Endodermal cell (in vitro differentiated cells): ENCODE data around the gene CFP. TPM values are rescaled to one million over a fixed set of nuclear protein-coding genes. Genes with fewer than 3 reads are reported as not detected.

Source experiments
- DNase-seq: peaks from one replicate; pipeline ENCODE4 v3.0.0-alpha.2; 2017
- H3K27ac ChIP-seq: 2 replicates; pipeline ENCODE4 v1.5.1; 2013; ENCODE audit warnings: mild to moderate bottlenecking, low read depth, low read length, moderate library complexity
- H3K27me3 ChIP-seq: 2 replicates; pipeline ENCODE4 v1.6.1; 2013; ENCODE audit warnings: mild to moderate bottlenecking, low read length, moderate library complexity; ENCODE audit not compliant: insufficient read depth, control insufficient read depth, poor library complexity, severe bottlenecking
- H3K36me3 ChIP-seq: 2 replicates; pipeline ENCODE4 v1.7.0; 2013; ENCODE audit warnings: mild to moderate bottlenecking, low read length, moderate library complexity; ENCODE audit not compliant: control insufficient read depth, insufficient read depth
- H3K4me1 ChIP-seq: one replicate; pipeline ENCODE4 v1.7.0; 2013; ENCODE audit warnings: low read length; ENCODE audit not compliant: control insufficient read depth, insufficient read depth
- H3K4me3 ChIP-seq: 2 replicates; pipeline ENCODE4 v1.5.1; 2013; ENCODE audit warnings: mild to moderate bottlenecking, low read length, moderate library complexity
- H3K9ac ChIP-seq: 2 replicates; pipeline ENCODE4 v1.6.1; 2013; ENCODE audit warnings: mild to moderate bottlenecking, low read length, moderate library complexity; ENCODE audit not compliant: poor library complexity, severe bottlenecking; ENCODE audit errors: extremely low read depth
- H3K9me3 ChIP-seq: 2 replicates; pipeline ENCODE4 v1.6.1; 2013; ENCODE audit warnings: mild to moderate bottlenecking, low read length, moderate library complexity; ENCODE audit not compliant: control insufficient read depth
- H3K27ac Mint-ChIP-seq: 2 replicates; pipeline ENCODE4 v1.8.0; 2020; ENCODE audit warnings: mixed read lengths
- H3K27me3 Mint-ChIP-seq: 2 replicates; pipeline ENCODE4 v1.8.0; 2021; ENCODE audit warnings: mild to moderate bottlenecking, mixed read lengths; ENCODE audit not compliant: insufficient read depth
- H3K36me3 Mint-ChIP-seq: 2 replicates; pipeline ENCODE4 v1.8.0; 2020; ENCODE audit warnings: low read depth, mixed read lengths
- H3K4me1 Mint-ChIP-seq: 2 replicates; pipeline ENCODE4 v1.8.0; 2020; ENCODE audit warnings: mixed read lengths
- H3K4me3 Mint-ChIP-seq: 2 replicates; pipeline ENCODE4 v1.8.0; 2020; ENCODE audit warnings: mild to moderate bottlenecking, moderate library complexity, mixed read lengths
- H3K9me3 Mint-ChIP-seq: 2 replicates; pipeline ENCODE4 v1.8.0; 2020; ENCODE audit warnings: mild to moderate bottlenecking, mixed read lengths
- WGBS, 2 experiments: methylation state at CpG; one replicate each; pipeline versions ENCODE4 v1.1.5 to v1.1.7; 2013; ENCODE audit warnings: missing lambda C conversion rate in 2 of 2, mixed read lengths in 1 of 2; ENCODE audit not compliant: insufficient coverage in 1 of 2, insufficient read length in 1 of 2; 5-methylcytosine and 5-hydroxymethylcytosine counted together
- total RNA-seq, 2 donors: library from RNA; stranded (reverse); fragmentation: NEBNext Ultra II Directional in 1 of 2; extraction: Animal tissue kit (Norgen Biotek cat#: 25700) in 1 of 2; gene quantifications; 2 replicates in 1 of 2; 3 replicates in 1 of 2; pipeline ENCODE4 v1.2.1, GENCODE V29; 2021
- TF ChIP-seq, protein P1 (sequence below): fragments of 200-600 bp; sonication (generic); conservative IDR thresholded peaks from 2 replicates; pipeline ENCODE4 v1.5.0; 2021; ENCODE audit warnings: antibody characterized with exemption, mild to moderate bottlenecking

The CFP gene
- total RNA-seq, 2 donors from 2014 or later = 3.2 to 4.6 TPM

DNA sequence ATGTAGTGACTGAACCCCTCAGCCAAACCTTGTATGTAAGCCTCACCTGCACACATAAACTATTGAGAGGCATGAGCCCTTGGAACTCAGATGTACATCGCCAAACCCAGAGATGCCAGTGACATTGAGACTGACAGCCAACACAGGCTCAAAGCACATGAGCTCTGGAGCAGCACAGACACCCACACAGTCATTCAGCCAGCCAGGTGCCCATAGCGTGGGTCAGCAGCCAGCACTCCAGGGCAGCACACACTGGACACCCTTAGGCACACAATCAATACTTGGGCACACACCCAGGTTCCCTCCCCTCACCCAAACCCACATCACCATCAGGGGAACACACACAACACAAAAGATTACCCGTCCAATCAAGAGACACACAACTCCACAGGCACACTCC lies 51.8 kb downstream of the CFP start:
- Mint-ChIP-seq H3K4me1 (peaks cover 15% of the 10 kb centered on the region), H3K27ac (peak overlapping the region; percentile 5), H3K36me3 (no peaks in the 10 kb centered on the region), H3K4me3 (no peak overlapping the region), H3K27me3 (no peaks in the 10 kb centered on the region), H3K9me3 (peaks cover 60% of the 10 kb centered on the region)
- Histone ChIP-seq H3K27me3 (no peaks in the 10 kb centered on the region), H3K36me3 (no peaks in the 10 kb centered on the region), H3K9ac (no peak overlapping the region), H3K9me3 (no peaks in the 10 kb centered on the region), H3K4me3 (no peak overlapping the region), H3K4me1 (no peaks in the 10 kb centered on the region), H3K27ac (no peak overlapping the region)
- no peak for DNase-seq
- 89% methylated on average over 3 of the region's 3 CpGs; no CpG with 5 or more reads in 1 of the 2 experiments for WGBS, 2 experiments
- TF ChIP-seq, protein P1, sequence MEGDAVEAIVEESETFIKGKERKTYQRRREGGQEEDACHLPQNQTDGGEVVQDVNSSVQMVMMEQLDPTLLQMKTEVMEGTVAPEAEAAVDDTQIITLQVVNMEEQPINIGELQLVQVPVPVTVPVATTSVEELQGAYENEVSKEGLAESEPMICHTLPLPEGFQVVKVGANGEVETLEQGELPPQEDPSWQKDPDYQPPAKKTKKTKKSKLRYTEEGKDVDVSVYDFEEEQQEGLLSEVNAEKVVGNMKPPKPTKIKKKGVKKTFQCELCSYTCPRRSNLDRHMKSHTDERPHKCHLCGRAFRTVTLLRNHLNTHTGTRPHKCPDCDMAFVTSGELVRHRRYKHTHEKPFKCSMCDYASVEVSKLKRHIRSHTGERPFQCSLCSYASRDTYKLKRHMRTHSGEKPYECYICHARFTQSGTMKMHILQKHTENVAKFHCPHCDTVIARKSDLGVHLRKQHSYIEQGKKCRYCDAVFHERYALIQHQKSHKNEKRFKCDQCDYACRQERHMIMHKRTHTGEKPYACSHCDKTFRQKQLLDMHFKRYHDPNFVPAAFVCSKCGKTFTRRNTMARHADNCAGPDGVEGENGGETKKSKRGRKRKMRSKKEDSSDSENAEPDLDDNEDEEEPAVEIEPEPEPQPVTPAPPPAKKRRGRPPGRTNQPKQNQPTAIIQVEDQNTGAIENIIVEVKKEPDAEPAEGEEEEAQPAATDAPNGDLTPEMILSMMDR = no peak

DNA sequence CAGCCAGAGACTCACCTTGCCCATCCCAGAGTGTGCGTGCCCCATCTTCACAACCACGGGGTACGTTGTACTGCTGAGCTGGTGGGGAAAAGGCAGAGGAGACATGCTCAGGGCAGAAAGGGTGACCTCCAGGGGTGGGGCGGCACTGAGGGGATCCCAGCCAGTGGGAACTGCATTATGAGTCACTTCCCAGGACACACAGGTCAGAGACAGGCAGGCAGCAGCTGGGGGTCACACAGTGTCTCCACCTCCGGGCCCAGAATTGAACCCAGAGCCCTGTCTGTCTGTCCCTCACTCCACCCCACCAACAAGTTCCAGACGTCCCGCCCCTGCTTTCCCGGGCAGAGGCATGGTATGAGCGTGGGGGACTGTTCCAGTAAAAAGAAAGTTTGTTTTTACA lies 52.3 kb downstream of the CFP start:
- TF ChIP-seq, protein P1 = no peak
- H3K4me3 Mint-ChIP-seq = no peak overlapping the region

DNA sequence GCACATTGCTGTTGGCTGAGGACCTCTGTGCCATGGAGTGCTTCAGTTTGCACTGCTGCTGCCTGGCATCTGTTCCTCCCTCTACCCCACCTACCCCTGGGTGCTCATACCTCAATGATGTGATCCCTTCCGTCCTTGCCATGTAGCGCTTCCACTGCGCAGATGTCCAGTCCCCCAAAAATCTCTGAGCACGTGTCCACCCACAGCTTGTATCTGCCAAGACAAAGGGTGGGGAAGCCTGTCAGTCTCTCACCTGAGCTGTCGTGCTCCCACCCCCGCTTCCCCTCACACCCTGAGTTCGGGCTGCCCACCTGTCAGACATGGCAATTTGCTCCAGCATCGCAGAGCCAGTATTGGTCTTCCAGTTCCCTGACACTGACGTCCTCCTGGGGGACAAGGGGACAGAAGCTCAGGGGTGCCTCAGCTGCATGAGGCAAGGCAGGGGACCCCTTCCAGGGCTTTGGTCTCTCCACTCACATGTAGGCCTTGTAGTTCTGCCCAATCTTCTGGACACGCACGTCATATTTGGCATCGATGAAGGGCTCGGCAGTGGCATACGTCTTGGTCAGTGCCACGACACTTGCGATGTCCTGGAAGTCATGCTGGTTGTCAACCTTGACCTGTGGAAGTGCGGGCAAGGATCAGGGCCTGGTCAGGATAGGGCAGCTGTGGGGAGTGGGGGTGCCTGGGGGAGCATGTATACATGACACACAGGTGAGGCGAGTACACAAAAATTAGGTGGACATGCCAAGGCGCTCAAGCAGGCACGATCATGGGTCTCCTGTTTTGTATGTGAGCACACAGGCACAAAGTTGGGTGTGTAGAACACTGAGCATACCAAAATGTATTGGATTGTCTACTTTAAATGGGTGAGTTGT lies 53.5 kb downstream of the CFP start:
- Mint-ChIP-seq H3K4me1 (peaks cover 12% of the 10 kb centered on the region), H3K9me3 (peaks cover 68% of the 10 kb centered on the region), H3K36me3 (peaks cover 12% of the 10 kb centered on the region), H3K27me3 (no peaks in the 10 kb centered on the region), H3K4me3 (no peak overlapping the region), H3K27ac (no peak overlapping the region)
- Histone ChIP-seq H3K27me3 (no peaks in the 10 kb centered on the region), H3K9me3 (no peaks in the 10 kb centered on the region), H3K4me3 (no peak overlapping the region), H3K4me1 (no peaks in the 10 kb centered on the region), H3K9ac (no peak overlapping the region), H3K27ac (no peak overlapping the region), H3K36me3 (no peaks in the 10 kb centered on the region)
- TF ChIP-seq, protein P1 = no peak
- no peak for DNase-seq
- WGBS, 2 experiments = 92 to 97% methylated on average over 11 to 20 of the region's 20 CpGs

More for the DNA sequence above, 52.3 kb downstream of the CFP start:
- WGBS, 2 experiments = 92 to 93% methylated on average over 3 to 7 of the region's 9 CpGs
- Histone ChIP-seq H3K4me1 (no peaks in the 10 kb centered on the region), H3K9me3 (no peaks in the 10 kb centered on the region), H3K27ac (no peak overlapping the region), H3K36me3 (no peaks in the 10 kb centered on the region), H3K9ac (no peak overlapping the region), H3K27me3 (no peaks in the 10 kb centered on the region), H3K4me3 (no peak overlapping the region)
- H3K27me3 Mint-ChIP-seq = no peaks in the 10 kb centered on the region
- no peak for DNase-seq
- peaks cover 15% of the 10 kb centered on the region for H3K4me1 Mint-ChIP-seq
- no peaks in the 10 kb centered on the region for H3K36me3 Mint-ChIP-seq
- H3K27ac Mint-ChIP-seq = no peak overlapping the region
- H3K9me3 Mint-ChIP-seq = peaks cover 65% of the 10 kb centered on the region
